T-helper 2 cell treated with Interferon-gamma antibody and Interleukin-4, amounts not matched to agents 100 ng/mL and 5 ng/mL, for 36 hours (primary cell): ENCODE measurements around the gene PSMB10. TPM values are rescaled to one million over a fixed set of nuclear protein-coding genes. Genes with fewer than 3 reads are reported as not detected.
"Not testable (repeated sequence)": the region's sequence is repeated elsewhere in the genome, so short reads cannot be mapped to it uniquely, and the experiment has no call there.

Experiments used
- intact Hi-C: fragments of 100-400 bp; cut with micrococcal nuclease; formaldehyde crosslinking; loops from one replicate; pipeline ENCODE4 v1.15.1; 2023
- total RNA-seq: library from RNA; stranded (reverse); gene quantifications from 2 replicates; pipeline ENCODE4 v1.2.3, GENCODE V29; 2022

PSMB10 gene
- 335 and 352 TPM in 2 replicates for total RNA-seq

- intact Hi-C loops: loop anchor here (1.0 to 5.0 kb wide), 8 partner anchors 32 to 416 kb away; partner anchors contain the start of genes ACD, CTCF, NUTF2 and PARD6A
Measured at GRCh38 chr16:67936124-67936879, at the start of gene PSMB10. Gene PSMB10, minus strand, starts transcription at chr16:67936850. Its CDS starts 101 bp downstream, at chr16:67936749.

GRCh38 chr16:67982011-67982696, 45.5 kb upstream of the PSMB10 start:
- intact Hi-C loops: loop anchor here (5.0 kb wide), 1 partner anchor 40 kb away; the partner anchor contains the start of genes DDX28 and DUS2

- intact Hi-C loops: loop anchor here (5.0 kb wide), 1 partner anchor 42 kb away; the partner anchor contains the start of genes DDX28 and DUS2
Measured at GRCh38 chr16:67979955-67980678, 43.5 kb upstream of the PSMB10 start, which contains the start of gene DPEP3. Gene DPEP3, minus strand, starts transcription at chr16:67980499. Its CDS starts 119 bp downstream, at chr16:67980380.

GRCh38 chr16:67977469-67978227, 41.0 kb upstream of the PSMB10 start:
- intact Hi-C loops: no loop called here

- intact Hi-C loops: no loop called here
Measured at GRCh38 chr16:67977005-67977404, 40.4 kb upstream of the PSMB10 start.

GRCh38 chr16:67976205-67976604, 39.6 kb upstream of the PSMB10 start:
- intact Hi-C loops: no loop called here

GRCh38 chr16:67975321-67976105, 38.9 kb upstream of the PSMB10 start:
- intact Hi-C loops: no loop called here

- intact Hi-C loops: not testable (repeated sequence)
Measured at GRCh38 chr16:67972285-67972684, 35.6 kb upstream of the PSMB10 start.

GRCh38 chr16:67971111-67971510, 34.5 kb upstream of the PSMB10 start:
- intact Hi-C loops: no loop called here

GRCh38 chr16:67969254-67970039, 32.8 kb upstream of the PSMB10 start:
- intact Hi-C loops: loop anchor here (2.0 kb wide), 1 partner anchor 53 kb away; the partner anchor contains the start of genes DDX28 and DUS2

GRCh38 chr16:67968400-67969253, 32.0 kb upstream of the PSMB10 start, which contains the start of gene SLC12A4:
Gene SLC12A4, minus strand, starts transcription at chr16:67968637. Its CDS starts 84 bp downstream, at chr16:67968553.
- intact Hi-C loops: loop anchor here (1.0 to 2.0 kb wide), 3 partner anchors 32 to 75 kb away; partner anchors contain the start of genes DDX28, DUS2, PSKH1 and PSMB10

GRCh38 chr16:67967958-67968399, 31.3 kb upstream of the PSMB10 start:
- intact Hi-C loops: loop anchor here (1.0 to 2.0 kb wide), 3 partner anchors 32 to 75 kb away; partner anchors contain the start of genes DDX28, DUS2, PSKH1 and PSMB10

- intact Hi-C loops: no loop called here
Measured at GRCh38 chr16:67967183-67967957, 30.7 kb upstream of the PSMB10 start.

- intact Hi-C loops: no loop called here
Measured at GRCh38 chr16:67966549-67967182, 30.0 kb upstream of the PSMB10 start.

- intact Hi-C loops: no loop called here
Measured at GRCh38 chr16:67965668-67966548, 29.3 kb upstream of the PSMB10 start.
